Thymus (tissue), 11 donors: ENCODE measurements around the gene NRXN3. TPM values are rescaled to one million over a fixed set of nuclear protein-coding genes. Genes with fewer than 3 reads are reported as not detected.

Experiments used
- DNase-seq, 9 donors: peaks; one replicate each; pipeline ENCODE4 v3.0.0-alpha.2; 2013; ENCODE audit warnings: low spot score in 9 of 9, low read depth in 6 of 9, missing footprints in 1 of 9
- H3K27ac ChIP-seq, 2 donors: one replicate each; pipeline ENCODE4 v1.5.1; 2013; ENCODE audit warnings: control low read depth in 1 of 2, low read depth in 1 of 2, low read length in 1 of 2, mild to moderate bottlenecking in 1 of 2, moderate library complexity in 1 of 2
- H3K27me3 ChIP-seq, 2 donors: one replicate each; pipeline ENCODE4 v1.5.1; 2013; ENCODE audit warnings: low read length in 1 of 2; ENCODE audit not compliant: control insufficient read depth in 2 of 2, insufficient read depth in 1 of 2
- H3K36me3 ChIP-seq, 2 donors: one replicate each; pipeline ENCODE4 v1.5.1; 2013; ENCODE audit warnings: low read length in 1 of 2, mild to moderate bottlenecking in 1 of 2, moderate library complexity in 1 of 2; ENCODE audit not compliant: control insufficient read depth in 2 of 2, insufficient read depth in 2 of 2
- H3K4me1 ChIP-seq, 2 donors: one replicate each; pipeline ENCODE4 v1.5.1; 2013; ENCODE audit warnings: low read length in 2 of 2; ENCODE audit not compliant: control insufficient read depth in 2 of 2, insufficient read depth in 2 of 2
- H3K4me3 ChIP-seq, 2 donors: one replicate each; pipeline ENCODE4 v1.5.1; 2013; ENCODE audit warnings: low read length in 2 of 2, control low read depth in 1 of 2, mild to moderate bottlenecking in 1 of 2
- H3K9me3 ChIP-seq, 2 donors: one replicate each; pipeline ENCODE4 v1.5.1; 2013; ENCODE audit warnings: low read length in 1 of 2, mild to moderate bottlenecking in 1 of 2; ENCODE audit not compliant: control insufficient read depth in 2 of 2, insufficient read depth in 1 of 2
- WGBS: extraction: QIAGEN DNeasy Blood & Tissue Kit; methylation state at CpG from one replicate; pipeline ENCODE4 v1.1.7; 2013; 5-methylcytosine and 5-hydroxymethylcytosine counted together
- polyA plus RNA-seq: library from polyadenylated mRNA; stranded (reverse); fragments of 200-250 nt; gene quantifications from one replicate; pipeline ENCODE4 v1.2.3, GENCODE V29; 2013
- total RNA-seq: library from RNA; stranded (reverse); fragments of 120-200 nt; gene quantifications from one replicate; pipeline ENCODE4 v1.2.4, GENCODE V29; 2013
- donor health status: healthy.

The NRXN3 gene
- total and polyA plus RNA-seq, 2 donors = 1.5 to 3.7 TPM

GRCh38 chr14:78747813-78748212, 577.6 kb downstream of the NRXN3 start:
- H3K9me3 ChIP-seq = no peaks in the 10 kb centered on the region
- no peaks in the 10 kb centered on the region for H3K4me1 ChIP-seq
- no peak overlapping the region for H3K27ac ChIP-seq
- DNase-seq = no peak
- no peaks in the 10 kb centered on the region for H3K36me3 ChIP-seq
- no peak overlapping the region for H3K4me3 ChIP-seq
- H3K27me3 ChIP-seq = no peaks in the 10 kb centered on the region
- 92% methylated on average over 2 of the region's 2 CpGs for WGBS

- H3K9me3 ChIP-seq = no peaks in the 10 kb centered on the region
- no peaks in the 10 kb centered on the region for H3K27me3 ChIP-seq
- no peak for DNase-seq
- no peak overlapping the region for H3K27ac ChIP-seq
- no peak overlapping the region for H3K4me3 ChIP-seq
- no peaks in the 10 kb centered on the region for H3K4me1 ChIP-seq
- no peaks in the 10 kb centered on the region for H3K36me3 ChIP-seq
- 85% methylated on average over 5 of the region's 5 CpGs for WGBS
These were observed 582.5 kb downstream of the NRXN3 start for GRCh38 chr14:78752518-78753188.

GRCh38 chr14:78754059-78754458, 583.9 kb downstream of the NRXN3 start:
- DNase-seq = no peak
- H3K9me3 ChIP-seq = no peaks in the 10 kb centered on the region
- H3K4me3 ChIP-seq = no peak overlapping the region
- no peaks in the 10 kb centered on the region for H3K36me3 ChIP-seq
- no peaks in the 10 kb centered on the region for H3K27me3 ChIP-seq
- 91% methylated on average over 6 of the region's 6 CpGs for WGBS
- H3K4me1 ChIP-seq = no peaks in the 10 kb centered on the region
- no peak overlapping the region for H3K27ac ChIP-seq

- Histone ChIP-seq H3K36me3 (no peaks in the 10 kb centered on the region), H3K9me3 (no peaks in the 10 kb centered on the region), H3K4me3 (no peak overlapping the region), H3K27me3 (no peaks in the 10 kb centered on the region), H3K4me1 (no peaks in the 10 kb centered on the region), H3K27ac (no peak overlapping the region)
- DNase-seq = peak in 1 of 9 donors; percentile 9
- 79% methylated on average over 4 of the region's 4 CpGs for WGBS
These were observed 588.2 kb downstream of the NRXN3 start for GRCh38 chr14:78758333-78758732.

GRCh38 chr14:78762331-78762730, 592.2 kb downstream of the NRXN3 start:
- H3K36me3 ChIP-seq = no peaks in the 10 kb centered on the region
- H3K4me1 ChIP-seq = no peaks in the 10 kb centered on the region
- no peaks in the 10 kb centered on the region for H3K27me3 ChIP-seq
- 96% methylated on average over 7 of the region's 7 CpGs for WGBS
- no peak for DNase-seq
- H3K4me3 ChIP-seq = no peak overlapping the region
- H3K9me3 ChIP-seq = no peaks in the 10 kb centered on the region
- no peak overlapping the region for H3K27ac ChIP-seq

- no peak overlapping the region for H3K27ac ChIP-seq
- H3K4me3 ChIP-seq = no peak overlapping the region
- H3K36me3 ChIP-seq = no peaks in the 10 kb centered on the region
- no peaks in the 10 kb centered on the region for H3K9me3 ChIP-seq
- WGBS = 97% methylated on average over 1 of the region's 1 CpG
- DNase-seq = no peak
- H3K27me3 ChIP-seq = no peaks in the 10 kb centered on the region
- H3K4me1 ChIP-seq = no peaks in the 10 kb centered on the region
These were observed 593.6 kb downstream of the NRXN3 start for GRCh38 chr14:78763746-78764145.

GRCh38 chr14:78764240-78764639, 594.1 kb downstream of the NRXN3 start:
- 28% methylated on average over 5 of the region's 5 CpGs for WGBS
- H3K36me3 ChIP-seq = no peaks in the 10 kb centered on the region
- DNase-seq = no peak
- H3K4me3 ChIP-seq = no peak overlapping the region
- no peaks in the 10 kb centered on the region for H3K4me1 ChIP-seq
- H3K9me3 ChIP-seq = no peaks in the 10 kb centered on the region
- no peak overlapping the region for H3K27ac ChIP-seq
- no peaks in the 10 kb centered on the region for H3K27me3 ChIP-seq

GRCh38 chr14:78764645-78765044, 594.5 kb downstream of the NRXN3 start:
- no peaks in the 10 kb centered on the region for H3K9me3 ChIP-seq
- H3K36me3 ChIP-seq = no peaks in the 10 kb centered on the region
- no peaks in the 10 kb centered on the region for H3K27me3 ChIP-seq
- DNase-seq = no peak
- H3K27ac ChIP-seq = no peak overlapping the region
- 77% methylated on average over 4 of the region's 4 CpGs for WGBS
- H3K4me3 ChIP-seq = no peak overlapping the region
- no peaks in the 10 kb centered on the region for H3K4me1 ChIP-seq

- Histone ChIP-seq H3K4me3 (no peak overlapping the region), H3K4me1 (no peaks in the 10 kb centered on the region), H3K9me3 (no peaks in the 10 kb centered on the region), H3K27ac (no peak overlapping the region), H3K36me3 (no peaks in the 10 kb centered on the region), H3K27me3 (no peaks in the 10 kb centered on the region)
- DNase-seq = no peak
- WGBS = 58% methylated on average over 5 of the region's 5 CpGs
These were observed 597.3 kb downstream of the NRXN3 start for GRCh38 chr14:78767436-78767835.
